Activated CD8-positive, alpha-beta T cell treated with anti-CD3 and anti-CD28 coated beads, Interleukin-2, amount 10 ng/mL, durations not matched to agents 7 days and 5 days (primary cell): ENCODE measurements around the gene PPP6R1. TPM values are rescaled to one million over a fixed set of nuclear protein-coding genes. Genes with fewer than 3 reads are reported as not detected.

ENCODE experiments used
- ATAC-seq: fragments of 150-1000 bp; cut with Tn5 transposase; one replicate; pipeline ENCODE4 v1.10.0; 2021; ENCODE audit warnings: moderate library complexity
- CTCF ChIA-PET: fragments of 350-600 bp; sonication (Branson Sonifier 250); formaldehyde crosslinking; loops from one replicate; lab custom pipeline; 2021; ENCODE audit warnings: antibody characterized with exemption; lab: Charles Lee
- POLR2A ChIA-PET: fragments of 350-600 bp; sonication (Branson Sonifier 250); formaldehyde crosslinking; loops from one replicate; lab custom pipeline; 2021; ENCODE audit warnings: antibody characterized with exemption; lab: Charles Lee
- DNase-seq: peaks from one replicate; pipeline ENCODE4 v3.0.0-alpha.2; 2020
- H3K27ac Mint-ChIP-seq: one replicate; pipeline ENCODE4 v1.8.0; 2021; ENCODE audit warnings: mild to moderate bottlenecking, mixed read lengths
- H3K27me3 Mint-ChIP-seq: one replicate; pipeline ENCODE4 v1.8.0; 2021; ENCODE audit warnings: low read depth, mixed read lengths
- H3K36me3 Mint-ChIP-seq: one replicate; pipeline ENCODE4 v1.8.0; 2021; ENCODE audit warnings: low read depth, mixed read lengths
- H3K4me1 Mint-ChIP-seq: one replicate; pipeline ENCODE4 v1.8.0; 2021; ENCODE audit warnings: low read depth, mixed read lengths
- H3K4me3 Mint-ChIP-seq: one replicate; pipeline ENCODE4 v1.8.0; 2021; ENCODE audit warnings: mild to moderate bottlenecking, mixed read lengths
- H3K9me3 Mint-ChIP-seq: one replicate; pipeline ENCODE4 v1.8.0; 2022; ENCODE audit warnings: mixed read lengths; ENCODE audit not compliant: insufficient read depth
- total RNA-seq, 2 experiments: library from RNA; stranded (reverse); gene quantifications; one replicate each; pipeline ENCODE4 v1.2.3, GENCODE V29; 2021

PPP6R1 gene
- total RNA-seq, 2 experiments from 2014 or later, result 256 to 265 TPM

DNA sequence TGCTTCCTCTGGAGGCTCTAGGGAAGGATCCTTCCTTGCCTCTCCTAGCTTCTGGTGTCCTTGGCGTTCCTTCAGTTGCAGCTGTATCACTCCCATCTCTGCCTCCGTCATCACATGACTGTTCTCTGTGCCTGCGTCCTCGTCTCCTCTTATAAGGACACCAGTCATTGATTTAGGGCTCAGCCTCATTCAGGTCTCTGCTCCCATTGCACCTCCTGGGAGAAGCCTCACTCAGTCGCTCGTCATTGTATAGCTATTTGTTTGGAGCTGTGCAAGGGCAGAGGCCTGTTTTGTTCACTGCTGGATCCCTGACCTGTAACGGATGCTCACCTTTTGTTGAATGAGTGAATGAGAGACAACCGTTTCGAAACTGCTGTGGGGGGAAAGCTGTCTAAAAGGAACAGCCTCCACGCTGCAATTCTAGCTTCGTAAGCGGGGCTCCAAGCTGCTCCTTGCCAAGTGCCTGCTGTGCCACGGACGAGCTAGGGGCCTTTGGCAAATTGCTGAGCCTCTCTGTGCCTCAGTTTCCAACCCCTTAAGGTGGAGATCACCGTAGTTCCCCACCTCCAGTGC is 42.2 kb upstream of the PPP6R1 start:
- DNase-seq (no peak), ATAC-seq (no peak)
- Mint-ChIP-seq H3K36me3 (peaks cover 12% of the 10 kb centered on the region), H3K4me1 (peaks cover 15% of the 10 kb centered on the region), H3K4me3 (peak overlapping the region; percentile 80), H3K9me3 (no peaks in the 10 kb centered on the region), H3K27ac (peak overlapping the region; percentile 89), H3K27me3 (peaks cover 3% of the 10 kb centered on the region)
- ChIA-PET CTCF (interaction anchor here (0.6 to 3.8 kb wide), 30 partner anchors 9 to 325 kb away, joined by 3 to 67 read pairs (median 4); partner anchors contain the start of genes BRSK1, HSPBP1, KMT5C and TMEM238), POLR2A (interaction anchor here (0.7 to 2.6 kb wide), 6 partner anchors 12 to 83 kb away, joined by 3 to 12 read pairs (median 4); partner anchors contain the start of genes HSPBP1, KMT5C, PPP6R1 and TMEM238)

DNA sequence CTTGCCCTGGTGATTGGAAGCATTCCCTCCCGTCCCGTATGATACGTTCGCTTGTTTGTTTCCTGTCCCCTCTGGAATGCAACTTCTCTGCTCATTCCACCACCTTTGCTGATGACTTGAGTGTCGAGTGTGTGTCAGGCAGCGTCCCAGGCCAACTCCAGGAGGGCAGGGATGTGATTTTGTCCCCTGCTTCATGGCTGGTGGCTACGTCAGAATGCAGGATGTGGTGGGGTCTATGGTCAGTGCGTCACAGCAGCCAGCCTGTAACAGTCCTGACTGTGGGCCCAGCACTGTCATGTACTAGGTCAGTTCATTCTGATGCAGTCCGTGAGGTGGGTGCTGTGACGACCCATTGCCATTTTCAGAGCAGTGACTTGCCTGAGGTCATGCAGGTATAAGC is 41.2 kb upstream of the PPP6R1 start:
- no peak for ATAC-seq
- CTCF ChIA-PET, result interaction anchor here (3.8 kb wide), 1 partner anchor 8 kb away, joined by 67 read pairs; no protein-coding TSS in a partner anchor
- Mint-ChIP-seq H3K36me3 (peaks cover 6% of the 10 kb centered on the region), H3K27ac (no peak overlapping the region), H3K27me3 (peaks cover 3% of the 10 kb centered on the region), H3K4me3 (no peak overlapping the region), H3K9me3 (no peaks in the 10 kb centered on the region), H3K4me1 (peaks cover 10% of the 10 kb centered on the region)
- POLR2A ChIA-PET, result no interaction called here
- DNase-seq, result no peak

DNA sequence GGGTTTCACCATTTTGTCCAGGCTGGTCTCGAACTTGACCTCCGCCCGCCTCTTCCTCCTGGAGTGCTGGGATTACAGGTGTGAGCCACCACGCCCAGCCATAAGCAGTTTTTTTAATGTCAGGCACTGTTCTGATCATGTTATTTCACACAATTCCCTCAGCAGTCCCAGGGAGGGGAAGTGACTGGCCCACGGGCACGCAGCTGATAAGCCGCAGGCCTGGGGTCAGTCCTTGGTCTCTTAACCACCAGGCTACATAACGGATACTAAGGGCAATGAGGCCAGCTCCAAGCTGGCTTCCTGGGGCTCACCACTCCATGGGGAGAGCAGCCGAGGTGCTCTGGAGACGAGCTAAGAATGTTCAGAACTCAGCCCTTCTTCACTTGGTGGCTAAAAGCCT is 38.5 kb upstream of the PPP6R1 start:
- no peaks in the 10 kb centered on the region for H3K36me3 Mint-ChIP-seq
- no peaks in the 10 kb centered on the region for H3K9me3 Mint-ChIP-seq
- H3K27ac Mint-ChIP-seq, result no peak overlapping the region
- POLR2A ChIA-PET, result no interaction called here
- ATAC-seq (no peak), DNase-seq (no peak)
- no peak overlapping the region for H3K4me3 Mint-ChIP-seq
- H3K4me1 Mint-ChIP-seq, result peaks cover 10% of the 10 kb centered on the region
- peaks cover 3% of the 10 kb centered on the region for H3K27me3 Mint-ChIP-seq
- CTCF ChIA-PET, result no interaction called here

DNA sequence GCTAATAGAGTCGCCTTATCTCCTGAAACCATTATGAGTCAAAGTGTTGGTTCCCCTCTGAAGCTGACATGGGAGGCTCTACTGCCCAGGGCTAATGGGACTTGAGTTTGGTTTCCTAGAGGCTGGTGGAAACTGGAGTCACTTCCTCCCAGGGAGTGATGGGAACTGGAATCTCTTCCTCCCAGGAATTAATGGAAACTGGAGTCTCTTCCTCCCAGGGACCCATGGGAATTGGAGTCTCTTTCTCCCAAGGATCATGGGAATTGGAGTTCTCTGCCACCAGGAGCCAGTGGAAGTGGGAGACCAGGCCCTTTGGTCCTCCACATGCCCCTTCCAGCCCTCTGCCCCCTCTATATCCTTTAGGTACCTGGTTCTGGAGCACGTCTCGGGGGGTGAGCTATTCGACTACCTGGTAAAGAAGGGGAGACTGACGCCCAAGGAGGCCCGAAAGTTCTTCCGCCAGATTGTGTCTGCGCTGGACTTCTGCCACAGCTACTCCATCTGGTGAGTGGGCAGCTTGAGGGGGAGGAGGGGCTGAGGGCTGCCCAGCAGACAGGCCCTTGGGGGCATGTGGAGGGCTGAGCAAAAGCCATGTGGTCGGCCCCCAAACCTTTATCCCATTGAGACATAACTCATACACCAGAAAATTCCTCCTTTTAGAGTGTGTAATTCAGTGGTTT is 30.4 kb upstream of the PPP6R1 start:
- ATAC-seq (no peak), DNase-seq (no peak)
- Mint-ChIP-seq H3K9me3 (no peaks in the 10 kb centered on the region), H3K4me1 (peaks cover 13% of the 10 kb centered on the region), H3K36me3 (no peaks in the 10 kb centered on the region), H3K27ac (no peak overlapping the region), H3K27me3 (no peaks in the 10 kb centered on the region), H3K4me3 (no peak overlapping the region)
- ChIA-PET CTCF (interaction anchor here (1.0 to 1.8 kb wide), 3 partner anchors 12 to 95 kb away, joined by 3 to 5 read pairs (median 5); partner anchors contain the start of gene TMEM238), POLR2A (interaction anchor here (1.1 to 1.7 kb wide), 2 partner anchors 12 to 30 kb away, joined by 3 read pairs; partner anchors contain the start of gene PPP6R1)

DNA sequence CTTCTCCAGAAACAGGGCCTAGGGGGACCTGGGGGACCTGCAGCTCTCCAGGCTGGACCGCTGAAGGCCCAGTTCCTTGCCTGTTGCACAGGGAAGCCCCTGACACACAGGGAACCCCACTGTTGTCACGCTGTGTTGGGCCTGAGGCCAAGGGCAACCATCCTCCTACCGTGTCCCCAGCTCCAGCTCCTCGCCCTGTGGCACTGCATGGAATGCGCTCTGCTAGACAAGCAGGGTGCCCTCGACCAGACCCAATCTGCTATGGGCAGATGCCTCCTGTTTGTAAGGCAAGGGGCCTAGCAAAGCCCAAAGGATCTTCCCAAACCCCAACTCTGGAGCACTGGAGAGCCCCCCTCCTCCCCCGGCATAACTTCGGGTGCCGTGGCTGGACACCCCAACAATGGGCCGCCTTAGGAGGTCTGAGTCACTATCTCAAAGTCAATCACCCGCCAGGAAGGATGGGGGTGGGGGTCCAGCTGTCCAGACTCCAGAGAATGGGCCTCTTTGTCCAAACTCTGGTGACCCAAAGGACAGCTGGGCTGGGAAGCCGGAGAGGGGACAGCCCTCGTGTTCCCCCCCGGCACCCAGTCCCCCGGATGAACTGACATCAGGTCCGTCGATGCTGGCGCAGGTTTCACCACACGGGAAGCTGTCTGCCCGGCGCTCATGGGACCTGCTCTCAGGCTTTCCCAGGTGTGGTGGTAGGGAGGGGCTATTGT is 28.7 kb upstream of the PPP6R1 start:
- Mint-ChIP-seq H3K27me3 (peaks cover 6% of the 10 kb centered on the region), H3K9me3 (no peaks in the 10 kb centered on the region), H3K4me3 (no peak overlapping the region), H3K4me1 (peaks cover 17% of the 10 kb centered on the region), H3K27ac (no peak overlapping the region), H3K36me3 (no peaks in the 10 kb centered on the region)
- ChIA-PET POLR2A (interaction anchor here (1.0 to 1.7 kb wide), 2 partner anchors 14 to 49 kb away, joined by 3 read pairs; no protein-coding TSS in a partner anchor), CTCF (interaction anchor here (0.7 to 1.8 kb wide), 2 partner anchors 14 kb away, joined by 3 to 5 read pairs; no protein-coding TSS in a partner anchor)
- no peak for ATAC-seq
- no peak for DNase-seq

DNA sequence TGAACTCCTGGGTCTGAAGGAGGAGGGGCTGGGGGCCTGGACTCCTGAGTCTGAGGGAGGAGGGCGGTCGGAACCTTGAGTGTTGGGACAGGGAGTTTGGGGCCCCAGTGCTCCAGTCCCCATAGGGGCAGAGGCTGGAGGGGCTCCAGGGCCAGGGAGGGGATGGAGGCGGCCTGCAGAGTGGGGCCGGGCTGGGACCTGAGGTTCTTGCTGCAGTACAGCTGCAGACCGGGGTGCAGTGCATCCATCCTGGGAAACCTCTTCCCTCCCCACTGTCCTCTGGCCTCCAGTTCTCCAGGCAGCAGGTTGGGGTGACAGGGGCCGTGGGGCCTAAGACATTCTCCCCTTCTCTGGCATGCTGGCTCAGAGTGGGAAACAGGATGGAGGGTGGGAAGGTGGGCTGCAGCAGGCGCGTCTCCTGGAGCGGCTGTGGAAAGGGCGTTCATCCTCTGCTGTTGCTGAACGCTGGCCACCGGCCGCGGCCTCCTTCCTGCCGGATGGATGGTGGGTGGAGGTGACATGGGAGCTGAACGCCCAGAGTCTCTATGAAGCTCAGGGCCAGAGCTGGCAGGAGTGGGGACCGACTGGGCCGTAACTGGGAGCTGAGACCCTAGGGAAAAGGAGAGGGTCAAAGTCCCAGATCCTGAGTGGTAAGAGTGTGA is 26.5 kb upstream of the PPP6R1 start:
- Mint-ChIP-seq H3K27ac (no peak overlapping the region), H3K27me3 (peaks cover 9% of the 10 kb centered on the region), H3K4me1 (peaks cover 21% of the 10 kb centered on the region), H3K36me3 (no peaks in the 10 kb centered on the region), H3K9me3 (no peaks in the 10 kb centered on the region), H3K4me3 (no peak overlapping the region)
- POLR2A ChIA-PET, result no interaction called here
- DNase-seq (no peak), ATAC-seq (no peak)
- CTCF ChIA-PET, result no interaction called here

DNA sequence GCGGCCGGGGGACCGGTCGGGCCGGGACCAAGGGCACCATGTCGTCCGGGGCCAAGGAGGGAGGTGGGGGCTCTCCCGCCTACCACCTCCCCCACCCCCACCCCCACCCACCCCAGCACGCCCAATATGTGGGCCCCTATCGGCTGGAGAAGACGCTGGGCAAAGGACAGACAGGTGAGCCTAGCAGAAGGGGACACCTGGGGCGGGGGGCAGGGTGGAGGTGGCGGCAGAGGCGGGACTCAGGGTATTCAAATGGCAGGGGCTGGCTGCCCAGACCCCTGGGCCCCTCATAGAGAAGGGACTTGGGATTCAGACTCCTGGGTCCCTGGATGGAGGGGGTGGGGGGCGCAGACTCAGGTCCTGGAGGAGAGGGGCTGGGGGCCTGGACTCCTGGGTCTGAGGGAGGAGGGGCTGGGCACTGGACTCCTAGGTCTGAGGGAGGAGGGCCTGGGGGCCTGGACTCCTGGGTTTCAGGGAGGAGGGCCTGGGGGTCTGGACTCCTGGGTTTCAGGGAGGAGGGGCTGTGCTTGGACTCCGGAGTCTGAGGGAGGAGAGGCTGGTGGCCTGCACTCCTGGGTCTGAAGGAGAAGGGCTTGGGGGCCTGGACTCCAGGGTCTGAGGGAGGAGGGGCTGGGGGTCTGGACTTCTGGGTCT is 25.7 kb upstream of the PPP6R1 start:
- CTCF ChIA-PET, result interaction anchor here (4.8 kb wide), 1 partner anchor 18 kb away, joined by 34 read pairs; no protein-coding TSS in a partner anchor
- H3K36me3 Mint-ChIP-seq, result peaks cover 3% of the 10 kb centered on the region
- H3K4me1 Mint-ChIP-seq, result peaks cover 29% of the 10 kb centered on the region
- H3K4me3 Mint-ChIP-seq, result no peak overlapping the region
- H3K27ac Mint-ChIP-seq, result no peak overlapping the region
- no peaks in the 10 kb centered on the region for H3K9me3 Mint-ChIP-seq
- ATAC-seq (no peak), DNase-seq (no peak)
- POLR2A ChIA-PET, result no interaction called here
- peaks cover 9% of the 10 kb centered on the region for H3K27me3 Mint-ChIP-seq

DNA sequence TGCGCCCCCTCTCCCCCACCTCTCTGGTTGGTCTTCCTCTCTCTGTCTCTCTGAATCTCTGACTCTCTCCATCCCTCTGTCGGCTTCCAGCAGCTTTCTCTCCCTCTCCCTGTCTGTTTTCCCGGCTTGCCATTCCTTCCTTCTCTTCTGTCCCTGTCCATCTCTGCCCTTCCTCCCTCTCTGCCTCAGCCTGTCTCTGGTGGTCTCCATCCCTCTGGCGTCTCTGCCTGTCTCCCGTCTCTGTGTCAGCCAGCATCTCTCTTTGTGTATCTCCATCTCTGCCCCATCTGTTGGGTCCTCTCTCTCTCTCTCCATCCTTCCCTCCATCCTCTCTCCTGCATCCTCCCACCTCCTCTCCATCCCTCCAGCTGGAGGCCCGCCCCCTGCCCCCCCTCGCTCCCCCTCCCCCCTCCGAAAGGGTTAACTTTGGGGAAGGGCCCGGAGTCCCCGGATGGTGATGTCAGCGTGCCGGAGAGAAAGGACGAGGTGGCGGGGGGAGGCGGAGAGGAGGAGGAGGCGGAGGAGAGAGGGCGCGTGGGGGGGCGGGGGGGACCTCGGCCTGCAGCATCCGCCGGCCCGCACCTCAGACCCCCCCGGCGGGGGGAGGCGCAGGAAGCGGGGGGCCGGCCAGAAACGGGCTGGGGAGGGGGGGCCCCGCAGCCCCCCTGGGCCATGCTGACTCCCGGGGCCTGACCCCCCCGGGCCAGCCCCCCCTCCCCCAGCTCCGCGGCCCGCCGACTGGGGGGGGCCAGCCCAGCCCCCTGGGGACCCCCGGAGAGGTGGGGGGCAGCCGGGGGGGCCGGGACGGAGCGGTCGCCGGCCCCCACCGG is 24.9 kb upstream of the PPP6R1 start, which contains the start of gene BRSK1:
Gene BRSK1, plus strand, starts transcription at position 450 of the 830 bp plus-strand sequence. CDS start 446 bp downstream, outside the sequence.
- ATAC-seq (no peak), DNase-seq (peak; percentile 66)
- ChIA-PET CTCF (interaction anchor here (1.7 to 4.8 kb wide), 2 partner anchors 8 to 18 kb away, joined by 7 to 34 read pairs; no protein-coding TSS in a partner anchor), POLR2A (interaction anchor here (1.2 kb wide), 2 partner anchors 14 to 25 kb away, joined by 3 to 5 read pairs; partner anchors contain the start of gene PPP6R1)
- Mint-ChIP-seq H3K36me3 (peaks cover 3% of the 10 kb centered on the region), H3K4me1 (peaks cover 33% of the 10 kb centered on the region), H3K9me3 (no peaks in the 10 kb centered on the region), H3K27ac (peak within 1 kb of the TSS; percentile 62), H3K27me3 (peaks cover 9% of the 10 kb centered on the region), H3K4me3 (no peak within 1 kb of the TSS)

DNA sequence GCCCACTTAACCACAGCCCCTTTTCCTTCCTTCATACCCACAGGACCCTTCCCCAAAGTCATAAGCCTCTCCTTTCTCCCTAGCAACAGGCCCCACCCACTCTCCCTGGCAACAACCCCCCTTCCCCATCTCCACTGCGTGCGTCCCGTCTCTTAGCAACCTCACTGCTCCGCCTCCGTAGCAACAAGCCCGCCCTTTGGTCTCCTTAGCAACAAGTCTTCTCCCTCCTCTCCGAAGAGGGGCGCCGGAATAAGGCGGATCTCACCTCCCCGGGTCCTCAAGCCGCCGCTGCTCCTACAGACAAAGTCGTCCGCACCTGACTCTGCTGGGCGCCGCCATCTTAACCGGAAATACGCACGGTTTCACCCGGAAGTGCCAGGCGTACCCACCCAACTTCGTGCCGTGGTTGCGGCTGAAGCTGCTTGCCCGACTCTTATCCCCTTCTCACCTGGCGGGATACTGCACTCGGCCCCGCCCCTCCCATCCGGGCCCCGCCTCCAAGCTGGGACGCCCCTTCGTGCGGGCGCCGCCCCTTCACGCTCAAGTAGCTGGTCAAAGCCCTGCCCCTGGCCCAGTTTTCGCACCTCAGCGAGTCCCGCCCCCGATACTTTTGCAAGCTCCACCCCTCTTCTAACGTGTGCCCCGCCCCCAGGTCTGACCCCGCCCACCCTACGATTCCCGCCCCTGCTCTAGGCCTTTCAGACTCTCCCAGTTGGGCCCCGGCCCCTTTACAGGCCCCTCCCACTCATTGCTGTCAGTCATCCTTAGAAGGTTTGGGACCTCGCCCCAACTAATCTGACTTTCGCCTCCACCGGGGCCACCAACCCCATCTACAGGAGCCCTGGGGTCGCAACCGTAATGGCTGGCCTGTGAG is 21.2 kb upstream of the PPP6R1 start, which contains the start of gene HSPBP1:
Gene HSPBP1, minus strand, starts transcription at position 341 of the 874 bp plus-strand sequence. CDS start 502 bp downstream, outside the sequence.
- Mint-ChIP-seq H3K4me1 (peaks cover 49% of the 10 kb centered on the region), H3K27ac (peak within 1 kb of the TSS; percentile 99), H3K36me3 (peaks cover 12% of the 10 kb centered on the region), H3K9me3 (no peaks in the 10 kb centered on the region), H3K4me3 (peak within 1 kb of the TSS; percentile 100), H3K27me3 (peaks cover 9% of the 10 kb centered on the region)
- DNase-seq (peak; percentile 98), ATAC-seq (peak; percentile 87)
- ChIA-PET CTCF (interaction anchor here (0.9 to 4.8 kb wide), 7 partner anchors 12 to 197 kb away, joined by 3 to 34 read pairs (median 8); partner anchors contain the start of genes KMT5C and ZNF628), POLR2A (interaction anchor here (0.9 to 3.6 kb wide), 7 partner anchors 12 to 105 kb away, joined by 3 to 35 read pairs (median 4); partner anchors contain the start of genes KMT5C and PPP6R1)
